Anterior cingulate cortex (tissue), 58 donors: ENCODE measurements around the gene RSPH3.
"Not testable (repeated sequence)": the region's sequence is repeated elsewhere in the genome, so short reads cannot be mapped to it uniquely, and the experiment has no call there.

ENCODE experiments used
- DNase-seq, 58 donors: peaks; one replicate each; lab custom pipeline; 2025; lab: John Stamatoyannopoulos, UW

RSPH3 gene

GRCh38 chr6:158999666-159000403 is at the start of gene RSPH3:
Gene RSPH3, minus strand, starts transcription at chr6:159000202. Its CDS starts 652 bp downstream, at chr6:158999550.
- peak; percentile 64 to 96 (median 88) for DNase-seq

- DNase-seq = no peak
These were observed 48.1 kb upstream of the RSPH3 start for GRCh38 chr6:159047891-159048685.

GRCh38 chr6:159045801-159046200 is 45.8 kb upstream of the RSPH3 start:
- no peak for DNase-seq

- DNase-seq = peak in 17 of 58 donors; percentile 5 to 50 (median 24)
These were observed 45.1 kb upstream of the RSPH3 start, which contains the start of gene TAGAP for GRCh38 chr6:159044899-159045727. Gene TAGAP, minus strand, starts transcription at chr6:159044991. Its CDS starts 845 bp downstream, at chr6:159044146.

GRCh38 chr6:159043947-159044346 is 43.9 kb upstream of the RSPH3 start:
- DNase-seq = no peak

- DNase-seq = no peak
These were observed 43.2 kb upstream of the RSPH3 start for GRCh38 chr6:159043251-159043650.

- no peak for DNase-seq
These were observed 42.8 kb upstream of the RSPH3 start for GRCh38 chr6:159042826-159043181.

- peak in 37 of 58 donors; percentile 5 to 74 (median 29) for DNase-seq
These were observed 42.2 kb upstream of the RSPH3 start for GRCh38 chr6:159042003-159042825.

GRCh38 chr6:159041181-159041580 is 41.2 kb upstream of the RSPH3 start:
- DNase-seq = no peak

GRCh38 chr6:159039885-159040258 is 39.9 kb upstream of the RSPH3 start:
- no peak for DNase-seq

- peak in 2 of 58 donors; percentile 7 to 42 for DNase-seq
These were observed 39.2 kb upstream of the RSPH3 start for GRCh38 chr6:159038914-159039884.

GRCh38 chr6:159038318-159038717 is 38.3 kb upstream of the RSPH3 start:
- DNase-seq = not testable (repeated sequence)

GRCh38 chr6:159037756-159038290 is 37.8 kb upstream of the RSPH3 start:
- no peak for DNase-seq

GRCh38 chr6:159036673-159037072 is 36.7 kb upstream of the RSPH3 start:
- DNase-seq = no peak

GRCh38 chr6:159035891-159036290 is 35.9 kb upstream of the RSPH3 start:
- no peak for DNase-seq

- no peak for DNase-seq
These were observed 33.4 kb upstream of the RSPH3 start for GRCh38 chr6:159033160-159034049.

GRCh38 chr6:159031846-159032245 is 31.8 kb upstream of the RSPH3 start:
- no peak for DNase-seq
